ENCODE measurements around the gene DCAF8.

DCAF8 gene

DNA sequence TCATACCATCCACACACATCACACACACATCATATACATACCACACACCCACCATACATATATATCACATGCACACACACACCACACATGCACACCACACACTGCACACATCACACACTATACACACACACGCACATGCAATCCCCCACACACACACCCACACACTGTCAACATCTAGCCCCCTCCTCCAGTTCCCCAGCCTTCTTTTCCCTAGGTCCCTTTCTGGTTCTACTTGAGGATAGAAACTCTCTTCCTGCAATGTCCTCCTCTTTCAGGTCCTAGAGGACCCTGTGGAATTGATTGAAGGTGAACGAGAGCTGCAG lies 67.7 kb downstream of the DCAF8 start:
- no peaks in the 10 kb centered on the region for H3K27me3 ChIP-seq (ENCODE audit: low read depth, low read length)
- no peaks in the 10 kb centered on the region for H3K36me3 ChIP-seq (ENCODE audit: control insufficient read depth in 1 of 2, insufficient read depth in 2 of 2, low read length in 2 of 2)
- H3K9me3 ChIP-seq (ENCODE audit: control insufficient read depth in 1 of 2, low read length in 2 of 2), result no peaks in the 10 kb centered on the region
- no peak overlapping the region for H3K27ac ChIP-seq (ENCODE audit: low read length)
- H3K4me1 ChIP-seq (ENCODE audit: control insufficient read depth in 1 of 2, insufficient read depth in 2 of 2, low read length in 2 of 2), result peaks cover 4 to 29% of the 10 kb centered on the region in 2 donors
- no peak overlapping the region for H3K4me3 ChIP-seq (ENCODE audit: low read depth in 1 of 2, low read length in 2 of 2)

DNA sequence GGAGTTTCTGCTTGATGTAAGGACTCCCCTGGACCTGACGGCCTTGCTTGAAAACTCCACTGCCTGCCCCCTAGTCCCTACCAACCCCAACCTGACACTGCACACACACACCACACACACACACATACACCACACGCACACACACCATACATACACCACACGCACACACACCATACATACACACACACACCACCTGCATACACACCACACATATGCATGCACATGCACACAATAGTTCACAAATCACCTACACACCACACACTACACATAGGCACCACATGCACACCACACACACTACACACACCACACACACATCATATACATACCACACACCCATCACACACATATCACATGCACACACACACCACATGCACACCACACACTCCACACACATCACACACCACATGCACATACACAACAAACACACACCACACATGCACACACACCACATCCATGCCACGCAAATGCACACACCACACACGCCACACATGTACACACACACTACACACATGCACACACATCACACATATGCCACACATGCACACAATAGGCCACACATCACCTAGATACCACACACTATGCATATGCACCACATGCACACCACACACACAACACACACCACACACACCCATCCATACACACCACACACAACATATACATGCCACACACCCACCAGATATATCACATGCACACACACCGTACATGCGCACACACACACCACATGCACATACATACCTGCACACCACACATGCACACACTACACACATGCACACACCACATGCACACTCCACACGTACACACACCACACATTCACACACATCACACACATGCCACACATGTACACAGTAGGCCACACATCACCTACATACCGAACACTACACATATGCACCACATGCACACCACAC lies 68.3 kb downstream of the DCAF8 start:
- peaks cover 8 to 35% of the 10 kb centered on the region in 2 donors for H3K4me1 ChIP-seq (ENCODE audit: control insufficient read depth in 1 of 2, insufficient read depth in 2 of 2, low read length in 2 of 2)
- H3K27ac ChIP-seq (ENCODE audit: low read length), result no peak overlapping the region
- H3K4me3 ChIP-seq (ENCODE audit: low read depth in 1 of 2, low read length in 2 of 2), result no peak overlapping the region
- H3K27me3 ChIP-seq (ENCODE audit: low read depth, low read length), result no peaks in the 10 kb centered on the region
- H3K9me3 ChIP-seq (ENCODE audit: control insufficient read depth in 1 of 2, low read length in 2 of 2), result no peaks in the 10 kb centered on the region
- H3K36me3 ChIP-seq (ENCODE audit: control insufficient read depth in 1 of 2, insufficient read depth in 2 of 2, low read length in 2 of 2), result no peaks in the 10 kb centered on the region

DNA sequence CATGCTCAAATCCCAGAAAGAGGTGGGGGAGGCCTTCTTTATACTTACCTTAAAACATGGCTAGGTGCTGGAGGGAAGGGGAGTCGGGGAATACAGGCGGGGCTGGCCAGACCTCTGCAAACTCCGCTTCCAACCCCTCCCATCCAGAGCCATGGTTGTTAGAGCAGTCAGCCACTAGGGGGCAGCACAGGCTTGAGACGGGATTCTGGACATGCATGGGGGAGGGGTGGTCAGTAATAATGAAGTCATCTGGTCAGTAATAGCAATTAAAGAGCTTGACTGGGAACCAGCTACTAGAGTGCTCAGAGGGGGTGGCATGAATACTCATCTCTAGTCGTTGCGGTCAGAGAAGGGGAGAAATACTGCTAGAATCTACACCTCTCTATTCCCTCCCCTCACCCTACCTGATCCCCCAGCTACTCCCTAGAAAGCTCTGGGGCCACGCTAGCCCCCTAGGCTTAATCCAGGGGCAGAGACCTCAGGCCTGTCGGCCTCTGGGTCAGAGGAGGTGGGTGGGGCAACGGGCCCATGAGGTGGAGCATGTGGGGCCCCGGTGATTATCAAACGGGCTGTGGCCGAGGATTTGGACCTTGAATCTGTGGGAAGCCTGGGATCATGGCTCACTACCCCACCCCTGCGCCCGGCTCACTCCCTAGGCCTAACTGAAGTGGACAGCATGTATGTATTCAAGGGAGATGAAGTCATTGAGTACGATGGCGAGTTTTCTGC lies 69.1 kb downstream of the DCAF8 start:
- peak overlapping the region in 1 of 2 donors; percentile 41 for H3K4me3 ChIP-seq (ENCODE audit: low read depth in 1 of 2, low read length in 2 of 2)
- H3K9me3 ChIP-seq (ENCODE audit: control insufficient read depth in 1 of 2, low read length in 2 of 2), result no peaks in the 10 kb centered on the region
- no peak overlapping the region for H3K27ac ChIP-seq (ENCODE audit: low read length)
- no peaks in the 10 kb centered on the region for H3K36me3 ChIP-seq (ENCODE audit: control insufficient read depth in 1 of 2, insufficient read depth in 2 of 2, low read length in 2 of 2)
- H3K4me1 ChIP-seq (ENCODE audit: control insufficient read depth in 1 of 2, insufficient read depth in 2 of 2, low read length in 2 of 2), result peaks cover 8 to 38% of the 10 kb centered on the region in 2 donors
- no peaks in the 10 kb centered on the region for H3K27me3 ChIP-seq (ENCODE audit: low read depth, low read length)

DNA sequence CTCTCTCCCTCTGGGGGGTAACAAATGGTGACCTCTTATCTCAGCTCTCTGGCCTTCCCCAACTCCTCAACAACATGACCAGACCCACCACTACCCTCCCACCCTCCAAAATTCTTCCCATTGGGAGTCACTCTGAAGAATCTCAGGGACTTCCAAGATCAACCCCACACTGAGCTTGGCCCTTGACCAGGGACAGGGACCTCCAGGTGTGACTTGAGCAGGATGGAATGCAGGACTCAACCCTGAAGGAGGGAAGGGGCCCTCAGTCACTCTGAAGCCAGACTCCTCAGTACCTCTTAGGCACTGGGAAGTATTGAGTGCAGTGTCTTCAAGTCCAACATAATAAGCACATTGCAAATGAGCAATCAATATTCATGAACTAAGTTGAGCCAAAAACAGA lies 70.1 kb downstream of the DCAF8 start:
- Histone ChIP-seq H3K4me3 (ENCODE audit: low read depth in 1 of 2, low read length in 2 of 2) (no peak overlapping the region), H3K27me3 (ENCODE audit: low read depth, low read length) (no peaks in the 10 kb centered on the region), H3K9me3 (ENCODE audit: control insufficient read depth in 1 of 2, low read length in 2 of 2) (no peaks in the 10 kb centered on the region), H3K4me1 (ENCODE audit: control insufficient read depth in 1 of 2, insufficient read depth in 2 of 2, low read length in 2 of 2) (peaks cover 8 to 38% of the 10 kb centered on the region in 2 donors), H3K36me3 (ENCODE audit: control insufficient read depth in 1 of 2, insufficient read depth in 2 of 2, low read length in 2 of 2) (no peaks in the 10 kb centered on the region), H3K27ac (ENCODE audit: low read length) (no peak overlapping the region)

DNA sequence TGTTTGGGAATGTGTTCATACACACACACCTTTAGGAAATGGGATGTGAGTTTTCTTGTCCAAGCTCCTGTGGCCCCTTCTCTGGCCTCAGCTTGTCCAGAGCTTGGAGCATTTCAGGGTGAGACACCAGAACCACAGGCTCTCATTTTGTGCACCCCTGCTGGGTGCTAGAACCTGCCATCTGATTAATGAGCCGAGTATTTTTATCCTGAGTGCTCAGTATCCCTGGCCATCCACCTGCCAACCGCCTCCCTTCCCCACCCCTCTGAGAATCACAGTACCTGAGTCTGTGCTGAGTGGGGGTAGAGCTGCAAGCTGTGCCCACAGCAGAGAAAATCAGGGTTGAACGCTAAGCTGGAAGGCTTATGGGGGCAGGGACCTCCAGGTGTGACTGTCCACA lies 70.6 kb downstream of the DCAF8 start:
- no peak overlapping the region for H3K4me3 ChIP-seq (ENCODE audit: low read depth in 1 of 2, low read length in 2 of 2)
- no peak overlapping the region for H3K27ac ChIP-seq (ENCODE audit: low read length)
- peaks cover 8 to 38% of the 10 kb centered on the region in 2 donors for H3K4me1 ChIP-seq (ENCODE audit: control insufficient read depth in 1 of 2, insufficient read depth in 2 of 2, low read length in 2 of 2)
- no peaks in the 10 kb centered on the region for H3K9me3 ChIP-seq (ENCODE audit: control insufficient read depth in 1 of 2, low read length in 2 of 2)
- no peaks in the 10 kb centered on the region for H3K36me3 ChIP-seq (ENCODE audit: control insufficient read depth in 1 of 2, insufficient read depth in 2 of 2, low read length in 2 of 2)
- no peaks in the 10 kb centered on the region for H3K27me3 ChIP-seq (ENCODE audit: low read depth, low read length)

DNA sequence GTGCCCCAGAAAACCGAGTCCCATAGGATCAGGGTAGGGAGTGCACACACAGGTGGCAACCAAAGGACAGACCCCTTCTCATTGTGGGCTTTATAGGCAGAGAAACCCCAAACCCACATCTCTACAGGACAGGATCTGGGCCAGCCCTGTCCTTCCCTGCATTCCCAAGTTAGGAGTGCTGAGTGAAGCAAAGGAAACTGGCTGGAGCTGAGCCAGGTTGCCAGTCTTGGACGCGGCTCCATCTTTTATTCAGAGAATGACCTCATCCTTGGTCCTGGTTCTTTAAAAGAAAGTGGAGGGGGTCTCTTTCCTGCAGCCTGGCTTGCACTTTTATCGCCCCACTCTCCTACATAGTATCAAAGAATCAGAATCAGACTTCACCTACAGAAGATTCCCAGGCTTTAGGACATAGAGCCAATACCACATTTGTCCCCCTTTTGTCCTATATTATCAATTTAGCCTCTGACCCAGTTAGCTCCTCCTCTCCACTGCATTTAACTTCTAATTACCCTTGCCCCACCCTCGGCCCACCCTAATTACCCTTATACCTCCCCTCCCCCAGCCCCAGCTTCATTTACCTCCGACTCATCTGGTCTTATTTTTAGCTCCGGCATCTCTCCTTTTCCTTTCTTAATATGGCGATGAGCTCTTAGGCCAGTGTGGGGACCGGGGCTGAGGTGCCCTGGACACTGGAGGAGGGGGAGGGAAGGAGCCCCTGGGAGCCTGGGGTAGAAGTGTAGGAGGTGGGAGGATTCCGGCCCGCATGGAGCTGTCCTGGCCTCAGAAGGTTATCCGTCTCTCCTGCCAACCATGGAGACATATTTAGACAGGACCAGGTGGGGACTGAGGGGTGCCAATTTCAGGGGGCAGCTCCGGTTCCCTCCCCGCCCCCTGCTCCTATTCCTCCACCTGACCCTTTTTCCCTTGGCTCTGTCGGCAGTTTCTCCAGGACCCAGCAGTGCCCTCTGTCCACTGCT lies 72.4 kb downstream of the DCAF8 start, which contains the start of gene CASQ1:
Gene CASQ1, plus strand, starts transcription at position 927 of the 977 bp plus-strand sequence. CDS start 177 bp downstream, outside the sequence.
- Histone ChIP-seq H3K36me3 (ENCODE audit: control insufficient read depth in 1 of 2, insufficient read depth in 2 of 2, low read length in 2 of 2) (no peaks in the 10 kb centered on the region), H3K4me1 (ENCODE audit: control insufficient read depth in 1 of 2, insufficient read depth in 2 of 2, low read length in 2 of 2) (peaks cover 8 to 38% of the 10 kb centered on the region in 2 donors), H3K4me3 (ENCODE audit: low read depth in 1 of 2, low read length in 2 of 2) (peak within 1 kb of the TSS in 1 of 2 donors; percentile 14), H3K9me3 (ENCODE audit: control insufficient read depth in 1 of 2, low read length in 2 of 2) (no peaks in the 10 kb centered on the region), H3K27me3 (ENCODE audit: low read depth, low read length) (no peaks in the 10 kb centered on the region), H3K27ac (ENCODE audit: low read length) (no peak within 1 kb of the TSS)

DNA sequence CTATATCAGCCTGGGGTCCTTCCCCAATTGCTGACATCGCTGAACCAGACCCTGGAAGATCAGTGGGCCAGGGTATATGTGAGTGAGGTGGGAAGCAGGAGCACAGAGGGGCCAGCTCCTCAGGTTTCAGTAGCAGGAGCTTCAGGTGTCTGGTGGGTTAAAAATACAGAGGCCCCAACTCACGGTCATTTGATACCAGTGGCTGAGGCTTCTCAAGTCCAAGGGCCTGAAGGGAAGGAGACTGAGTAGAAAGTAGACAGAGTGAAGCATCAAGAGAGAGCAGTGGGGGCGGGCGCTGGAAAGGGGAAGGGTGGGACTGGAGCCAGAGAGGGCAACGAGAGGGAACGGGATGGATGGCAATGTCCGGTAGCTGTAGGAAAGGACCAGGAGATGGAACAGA lies 74.0 kb downstream of the DCAF8 start:
- Histone ChIP-seq H3K4me1 (ENCODE audit: control insufficient read depth in 1 of 2, insufficient read depth in 2 of 2, low read length in 2 of 2) (peaks cover 5 to 36% of the 10 kb centered on the region in 2 donors), H3K27me3 (ENCODE audit: low read depth, low read length) (no peaks in the 10 kb centered on the region)

DNA sequence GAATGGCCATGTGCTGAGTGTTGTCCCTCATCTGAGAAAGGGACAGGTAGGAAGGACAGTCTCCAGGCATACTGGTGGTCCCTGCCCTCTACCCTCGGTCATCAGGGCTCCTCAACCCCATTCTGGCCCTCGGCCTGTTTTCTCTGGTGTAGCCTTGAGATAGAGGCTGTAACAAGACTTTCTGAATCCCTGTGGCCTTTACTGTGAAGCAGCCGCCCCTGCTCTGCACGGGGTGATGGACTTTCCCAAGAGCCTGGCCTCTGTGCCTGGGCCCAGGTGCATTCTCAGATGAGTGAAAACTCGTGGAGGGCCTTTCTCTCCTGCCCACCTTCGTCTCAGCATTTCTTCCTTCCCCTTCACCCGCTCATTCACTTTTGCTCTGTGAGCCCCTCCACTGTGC lies 74.9 kb downstream of the DCAF8 start:
- H3K36me3 ChIP-seq (ENCODE audit: control insufficient read depth in 1 of 2, insufficient read depth in 2 of 2, low read length in 2 of 2), result no peaks in the 10 kb centered on the region
- H3K27ac ChIP-seq (ENCODE audit: low read length), result no peak overlapping the region
- H3K9me3 ChIP-seq (ENCODE audit: control insufficient read depth in 1 of 2, low read length in 2 of 2), result no peaks in the 10 kb centered on the region
- no peak overlapping the region for H3K4me3 ChIP-seq (ENCODE audit: low read depth in 1 of 2, low read length in 2 of 2)
- H3K27me3 ChIP-seq (ENCODE audit: low read depth, low read length), result no peaks in the 10 kb centered on the region
- H3K4me1 ChIP-seq (ENCODE audit: control insufficient read depth in 1 of 2, insufficient read depth in 2 of 2, low read length in 2 of 2), result peaks cover 4 to 27% of the 10 kb centered on the region in 2 donors

More for the DNA sequence above, 74.0 kb downstream of the DCAF8 start:
- H3K9me3 ChIP-seq (ENCODE audit: control insufficient read depth in 1 of 2, low read length in 2 of 2), result no peaks in the 10 kb centered on the region
- H3K4me3 ChIP-seq (ENCODE audit: low read depth in 1 of 2, low read length in 2 of 2), result no peak overlapping the region
- H3K27ac ChIP-seq (ENCODE audit: low read length), result no peak overlapping the region
- no peaks in the 10 kb centered on the region for H3K36me3 ChIP-seq (ENCODE audit: control insufficient read depth in 1 of 2, insufficient read depth in 2 of 2, low read length in 2 of 2)

DNA sequence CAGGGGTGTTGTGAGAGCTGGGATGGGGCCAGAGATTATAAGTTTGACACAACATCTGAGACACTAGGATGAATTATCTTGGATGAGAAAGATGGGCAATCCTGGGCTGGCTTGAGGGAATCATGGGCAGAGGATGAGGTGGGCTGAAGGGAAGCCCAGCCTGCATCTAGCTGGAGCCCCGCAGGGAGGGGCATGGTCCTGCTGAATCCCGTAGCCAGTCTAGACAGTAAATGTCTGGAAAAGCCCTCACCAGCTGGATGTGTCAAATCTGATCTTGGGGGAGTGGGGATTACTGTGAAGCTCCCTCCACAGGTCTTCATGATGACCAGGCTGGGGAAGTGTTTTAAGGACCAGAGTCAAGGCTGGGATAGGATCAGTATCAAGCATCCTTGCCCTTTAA lies 75.6 kb downstream of the DCAF8 start:
- no peaks in the 10 kb centered on the region for H3K27me3 ChIP-seq (ENCODE audit: low read depth, low read length)
- H3K4me1 ChIP-seq (ENCODE audit: control insufficient read depth in 1 of 2, insufficient read depth in 2 of 2, low read length in 2 of 2), result peaks cover 4 to 26% of the 10 kb centered on the region in 2 donors
- no peaks in the 10 kb centered on the region for H3K9me3 ChIP-seq (ENCODE audit: control insufficient read depth in 1 of 2, low read length in 2 of 2)
- no peak overlapping the region for H3K27ac ChIP-seq (ENCODE audit: low read length)
- no peak overlapping the region for H3K4me3 ChIP-seq (ENCODE audit: low read depth in 1 of 2, low read length in 2 of 2)
- no peaks in the 10 kb centered on the region for H3K36me3 ChIP-seq (ENCODE audit: control insufficient read depth in 1 of 2, insufficient read depth in 2 of 2, low read length in 2 of 2)

DNA sequence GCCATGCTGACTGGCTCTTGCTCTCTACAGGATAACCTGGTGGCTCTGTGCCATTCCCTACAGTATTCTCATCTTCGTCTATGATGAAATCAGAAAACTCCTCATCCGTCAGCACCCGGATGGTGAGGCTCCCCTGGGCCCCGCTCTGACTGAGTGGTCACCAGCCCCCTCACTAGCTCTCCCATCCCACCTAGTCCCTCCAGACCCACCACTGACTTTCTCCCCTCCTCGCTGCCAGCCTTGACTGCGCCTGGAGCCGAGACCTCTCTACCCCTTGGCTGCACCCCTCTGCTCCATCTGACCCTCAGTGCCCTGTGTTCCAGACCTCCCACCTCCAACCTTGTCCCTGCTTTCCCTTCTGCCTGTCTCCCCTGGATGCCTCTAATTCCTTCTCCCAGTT lies 76.1 kb downstream of the DCAF8 start:
- Histone ChIP-seq H3K4me3 (ENCODE audit: low read depth in 1 of 2, low read length in 2 of 2) (no peak overlapping the region), H3K27me3 (ENCODE audit: low read depth, low read length) (no peaks in the 10 kb centered on the region), H3K27ac (ENCODE audit: low read length) (no peak overlapping the region), H3K36me3 (ENCODE audit: control insufficient read depth in 1 of 2, insufficient read depth in 2 of 2, low read length in 2 of 2) (no peaks in the 10 kb centered on the region), H3K4me1 (ENCODE audit: control insufficient read depth in 1 of 2, insufficient read depth in 2 of 2, low read length in 2 of 2) (peaks cover 4 to 24% of the 10 kb centered on the region in 2 donors), H3K9me3 (ENCODE audit: control insufficient read depth in 1 of 2, low read length in 2 of 2) (no peaks in the 10 kb centered on the region)

DNA sequence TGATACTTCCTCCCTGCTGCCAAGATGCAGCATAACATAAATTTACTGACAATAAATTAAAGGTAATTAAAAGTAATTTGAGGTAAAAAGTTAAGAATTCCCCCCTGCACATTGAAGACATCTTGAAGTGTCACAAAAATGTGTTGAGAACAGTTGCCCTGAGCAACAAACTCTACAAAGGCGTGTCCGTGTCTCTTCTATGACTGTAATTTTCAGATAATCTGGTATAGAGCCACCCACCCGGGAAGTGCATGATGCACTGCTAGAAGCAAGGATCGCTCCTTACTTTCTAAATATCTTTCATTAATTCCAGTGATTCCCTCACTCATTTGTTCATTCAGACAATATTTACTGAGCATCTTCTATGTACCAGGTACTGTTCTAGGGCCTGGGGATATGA lies 83.0 kb downstream of the DCAF8 start:
- Histone ChIP-seq H3K27me3 (ENCODE audit: low read depth, low read length) (no peaks in the 10 kb centered on the region), H3K36me3 (ENCODE audit: control insufficient read depth in 1 of 2, insufficient read depth in 2 of 2, low read length in 2 of 2) (no peaks in the 10 kb centered on the region), H3K27ac (ENCODE audit: low read length) (no peak overlapping the region), H3K9me3 (ENCODE audit: control insufficient read depth in 1 of 2, low read length in 2 of 2) (no peaks in the 10 kb centered on the region), H3K4me3 (ENCODE audit: low read depth in 1 of 2, low read length in 2 of 2) (no peak overlapping the region), H3K4me1 (ENCODE audit: control insufficient read depth in 1 of 2, insufficient read depth in 2 of 2, low read length in 2 of 2) (peaks cover 0 to 4% of the 10 kb centered on the region in 2 donors)
